Fibroblast of lung (primary cell): ENCODE measurements around the gene CROCC. TPM values are rescaled to one million over a fixed set of nuclear protein-coding genes. Genes with fewer than 3 reads are reported as not detected.

Experiments used
- DNase-seq, 2 donors: peaks; one replicate each; pipeline versions ENCODE4 v3.0.0 to v3.0.0-alpha.2; 2010; ENCODE audit warnings: low read depth in 2 of 2
- H2AFZ ChIP-seq: 2 replicates; pipeline ENCODE4 v1.5.1; 2012; ENCODE audit warnings: low read length, control low read depth, inconsistent platforms
- H3K27ac ChIP-seq: 2 replicates; pipeline ENCODE4 v1.5.1; 2011; ENCODE audit warnings: low read length, control low read depth; ENCODE audit not compliant: insufficient read depth
- H3K27me3 ChIP-seq: 2 replicates; pipeline ENCODE4 v1.5.1; 2011; ENCODE audit warnings: mild to moderate bottlenecking, low read length; ENCODE audit not compliant: control insufficient read depth, insufficient read depth
- H3K36me3 ChIP-seq: 2 replicates; pipeline ENCODE4 v1.5.1; 2011; ENCODE audit warnings: low read length; ENCODE audit not compliant: control insufficient read depth, insufficient read depth
- H3K4me1 ChIP-seq: 2 replicates; pipeline ENCODE4 v1.5.1; 2011; ENCODE audit warnings: low read length; ENCODE audit not compliant: control insufficient read depth, insufficient read depth; ENCODE audit errors: extremely low read depth
- H3K4me2 ChIP-seq: 2 replicates; pipeline ENCODE4 v1.5.1; 2011; ENCODE audit warnings: low read length, control low read depth; ENCODE audit not compliant: insufficient read depth; ENCODE audit errors: extremely low read depth
- H3K4me3 ChIP-seq, 4 experiments: fragments of 200-600 bp in 1 of 4; sonication (generic) in 1 of 4; replicated peaks in 1 of 4; 2 replicates each; pipeline ENCODE4 v1.5.1; 2011 to 2016; ENCODE audit warnings: low read length in 4 of 4, low read depth in 3 of 4, mild to moderate bottlenecking in 3 of 4, control low read depth in 2 of 4, inconsistent platforms in 1 of 4, mixed read lengths in 1 of 4; ENCODE audit not compliant: insufficient read depth in 1 of 4; ENCODE audit errors: control extremely low read depth in 1 of 4
- H3K79me2 ChIP-seq: 2 replicates; pipeline ENCODE4 v1.5.1; 2012; ENCODE audit warnings: mild to moderate bottlenecking, low read length, inconsistent platforms; ENCODE audit not compliant: control insufficient read depth, insufficient read depth
- H3K9ac ChIP-seq: 2 replicates; pipeline ENCODE4 v1.5.1; 2011; ENCODE audit warnings: mild to moderate bottlenecking, low read length, control low read depth; ENCODE audit not compliant: insufficient read depth
- H3K9me3 ChIP-seq: 2 replicates; pipeline ENCODE4 v1.5.1; 2012; ENCODE audit warnings: low read depth, low read length; ENCODE audit not compliant: control insufficient read depth, insufficient read depth
- H4K20me1 ChIP-seq: 2 replicates; pipeline ENCODE4 v1.5.1; 2011; ENCODE audit warnings: low read length; ENCODE audit not compliant: control insufficient read depth, insufficient read depth; ENCODE audit errors: extremely low read depth
- EZH2 ChIP-seq: IDR thresholded peaks from 2 replicates; pipeline ENCODE4 v1.5.1; 2012; ENCODE audit warnings: low read length, control low read depth, mild to moderate bottlenecking; ENCODE audit errors: missing control alignments
- polyA plus RNA-seq, 2 donors: library from polyadenylated mRNA; depleted of rRNA in 1 of 2; stranded (reverse) in 1 of 2; unstranded in 1 of 2; fragments of >200 nt; gene quantifications; 2 replicates each; pipeline ENCODE4 v1.2.1, GENCODE V29; 2011 to 2012; ENCODE audit warnings: missing spikeins in 1 of 2
- total RNA-seq: library from RNA; depleted of rRNA; stranded (reverse); fragments of >200 nt; gene quantifications from 2 replicates; pipeline ENCODE4 v1.2.1, GENCODE V29; 2014
- TF ChIP-seq, protein P1 (sequence below), 2 donors: IDR thresholded peaks in 1 of 2; conservative IDR thresholded peaks in 1 of 2; 1 replicate in 1 of 2; 2 replicates in 1 of 2; pipeline ENCODE4 v1.5.1; 2011 to 2012; ENCODE audit warnings: low read length in 2 of 2, control low read depth in 1 of 2, inconsistent platforms in 1 of 2, low read depth in 1 of 2, mild to moderate bottlenecking in 1 of 2

Gene CROCC
- total and polyA plus RNA-seq, 2 donors (not counting 1 experiment from before 2014, with no cell fraction given) = 3.8 to 20.3 TPM

DNA sequence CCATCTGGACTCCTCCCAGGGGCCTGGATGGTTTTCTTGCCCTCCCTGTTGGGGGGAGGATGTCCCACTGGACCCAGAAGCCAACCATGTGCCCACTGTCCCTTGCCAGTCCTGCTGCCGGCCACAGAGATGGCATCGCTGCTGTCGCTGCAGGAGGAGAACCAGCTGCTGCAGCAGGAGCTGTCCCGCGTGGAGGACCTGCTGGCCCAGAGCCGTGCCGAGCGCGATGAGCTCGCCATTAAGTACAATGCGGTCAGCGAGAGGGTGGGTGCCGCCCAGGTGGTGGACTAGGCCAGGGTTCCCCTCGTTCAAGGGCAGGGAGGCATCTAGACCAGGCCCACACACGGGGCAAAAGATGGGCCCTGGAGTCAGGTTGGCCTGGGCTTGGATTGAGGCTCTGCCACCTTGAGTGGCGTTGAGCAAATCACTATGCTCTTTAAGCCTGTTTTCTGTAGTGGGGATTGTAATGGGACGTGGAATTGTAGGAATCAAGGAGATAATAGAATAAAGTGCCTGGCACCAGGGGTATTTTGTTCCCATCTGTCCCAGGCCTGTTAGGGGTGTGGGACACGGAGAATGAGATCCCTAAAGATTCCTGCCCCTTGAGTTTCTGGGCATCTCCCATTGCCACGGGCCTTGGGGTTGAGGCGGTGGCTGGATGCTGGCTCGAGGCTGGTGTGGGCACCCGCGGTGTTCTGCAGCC is 2.6 kb downstream of the CROCC start:
- no peak overlapping the region for H3K27ac ChIP-seq
- H3K9me3 ChIP-seq = no peaks in the 10 kb centered on the region
- no peaks in the 10 kb centered on the region for H3K36me3 ChIP-seq
- H3K4me1 ChIP-seq = no peaks in the 10 kb centered on the region
- H3K9ac ChIP-seq = no peak overlapping the region
- H2AFZ ChIP-seq = no peak overlapping the region
- H4K20me1 ChIP-seq = no peaks in the 10 kb centered on the region
- no peak overlapping the region for H3K4me2 ChIP-seq
- no peaks in the 10 kb centered on the region for H3K27me3 ChIP-seq
- no peak overlapping the region for H3K4me3 ChIP-seq
- TF ChIP-seq EZH2 = no peak
- TF ChIP-seq, protein P1, sequence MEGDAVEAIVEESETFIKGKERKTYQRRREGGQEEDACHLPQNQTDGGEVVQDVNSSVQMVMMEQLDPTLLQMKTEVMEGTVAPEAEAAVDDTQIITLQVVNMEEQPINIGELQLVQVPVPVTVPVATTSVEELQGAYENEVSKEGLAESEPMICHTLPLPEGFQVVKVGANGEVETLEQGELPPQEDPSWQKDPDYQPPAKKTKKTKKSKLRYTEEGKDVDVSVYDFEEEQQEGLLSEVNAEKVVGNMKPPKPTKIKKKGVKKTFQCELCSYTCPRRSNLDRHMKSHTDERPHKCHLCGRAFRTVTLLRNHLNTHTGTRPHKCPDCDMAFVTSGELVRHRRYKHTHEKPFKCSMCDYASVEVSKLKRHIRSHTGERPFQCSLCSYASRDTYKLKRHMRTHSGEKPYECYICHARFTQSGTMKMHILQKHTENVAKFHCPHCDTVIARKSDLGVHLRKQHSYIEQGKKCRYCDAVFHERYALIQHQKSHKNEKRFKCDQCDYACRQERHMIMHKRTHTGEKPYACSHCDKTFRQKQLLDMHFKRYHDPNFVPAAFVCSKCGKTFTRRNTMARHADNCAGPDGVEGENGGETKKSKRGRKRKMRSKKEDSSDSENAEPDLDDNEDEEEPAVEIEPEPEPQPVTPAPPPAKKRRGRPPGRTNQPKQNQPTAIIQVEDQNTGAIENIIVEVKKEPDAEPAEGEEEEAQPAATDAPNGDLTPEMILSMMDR (conservative IDR thresholded peaks at IDR 0.05 in 1 of 2, IDR thresholded peaks at IDR 0.05 in 1 of 2; ENCODE audit: low read depth in 1 of 2, low read length in 2 of 2) = no peak
- H3K79me2 ChIP-seq = no peaks in the 10 kb centered on the region
- DNase-seq = no peak

DNA sequence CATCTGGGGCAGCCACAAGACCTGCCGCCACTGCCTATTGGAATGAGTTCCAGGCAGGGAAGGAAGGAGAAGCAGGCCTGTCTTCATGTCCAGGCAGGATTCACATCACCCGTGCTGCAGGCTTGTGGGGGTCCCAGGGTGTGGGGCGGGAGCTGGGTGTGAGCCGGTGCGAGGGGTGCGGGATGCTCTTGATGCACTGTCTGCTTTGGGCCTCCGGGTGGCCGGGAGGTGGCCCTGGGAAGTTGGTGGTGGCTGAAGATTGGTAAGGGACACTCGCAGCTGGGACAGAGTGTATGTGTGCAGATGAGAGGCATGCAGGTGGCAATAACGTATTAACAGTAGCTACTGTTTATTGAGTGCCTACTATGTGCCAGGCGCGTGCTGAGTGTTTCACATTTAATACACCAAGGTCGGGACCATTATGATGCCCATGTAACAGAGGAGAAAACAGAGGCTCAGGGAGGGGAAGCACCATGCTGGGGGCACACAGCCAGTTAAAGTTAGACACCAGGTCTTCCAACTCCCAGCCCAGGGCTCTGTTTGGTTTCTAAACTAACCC is 3.3 kb downstream of the CROCC start:
- H3K27ac ChIP-seq = no peak overlapping the region
- H3K9me3 ChIP-seq = no peaks in the 10 kb centered on the region
- H3K4me1 ChIP-seq = no peaks in the 10 kb centered on the region
- DNase-seq = no peak
- no peak for TF ChIP-seq EZH2
- TF ChIP-seq, protein P1 (conservative IDR thresholded peaks at IDR 0.05 in 1 of 2, IDR thresholded peaks at IDR 0.05 in 1 of 2; ENCODE audit: low read depth in 1 of 2, low read length in 2 of 2) = no peak
- H3K27me3 ChIP-seq = no peaks in the 10 kb centered on the region
- H4K20me1 ChIP-seq = no peaks in the 10 kb centered on the region
- H3K9ac ChIP-seq = no peak overlapping the region
- H3K79me2 ChIP-seq = no peaks in the 10 kb centered on the region
- no peaks in the 10 kb centered on the region for H3K36me3 ChIP-seq
- H3K4me3 ChIP-seq = no peak overlapping the region
- no peak overlapping the region for H2AFZ ChIP-seq
- no peak overlapping the region for H3K4me2 ChIP-seq

DNA sequence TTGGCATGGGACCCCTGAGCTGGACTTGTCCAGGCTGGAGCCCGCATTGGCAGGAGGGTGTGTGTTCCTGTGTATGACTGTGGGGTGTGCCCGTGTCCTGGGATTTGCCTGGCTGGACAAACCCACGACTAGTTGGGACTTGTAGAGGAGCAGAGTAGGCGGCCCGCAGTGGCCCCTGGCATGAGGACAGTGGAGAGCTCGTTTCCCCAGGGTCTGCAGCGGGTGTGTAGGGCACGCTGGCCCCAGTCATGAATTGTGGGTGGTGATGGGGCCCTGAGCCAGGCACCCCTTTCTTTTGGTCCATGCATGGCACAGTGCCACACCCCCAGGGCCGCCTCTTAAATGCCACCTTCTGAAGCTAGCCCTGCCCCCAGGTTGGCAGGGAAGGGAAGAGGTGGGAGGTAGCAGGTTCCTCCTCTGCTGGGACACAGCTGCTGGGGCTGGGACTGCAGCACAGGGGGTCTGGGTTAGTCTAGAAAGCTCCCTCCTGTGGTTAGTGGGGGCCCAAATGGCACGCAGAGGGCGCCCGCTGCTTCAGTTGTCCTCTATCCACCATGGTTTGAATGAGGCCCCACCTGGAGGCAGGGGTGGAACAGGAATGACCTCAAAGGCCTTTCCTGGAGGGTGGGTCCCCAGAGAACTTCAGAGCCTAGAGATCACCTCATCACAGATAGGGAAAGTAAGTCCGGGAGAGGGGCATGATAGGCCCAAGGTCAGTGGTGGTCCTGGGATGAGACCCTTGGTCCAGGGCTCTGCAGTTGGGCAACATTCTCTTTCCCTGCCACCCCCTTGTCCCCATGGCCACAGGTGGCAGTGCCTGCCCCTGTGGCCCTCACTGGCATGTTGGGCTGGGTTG is 4.1 kb downstream of the CROCC start:
- TF ChIP-seq, protein P1 (conservative IDR thresholded peaks at IDR 0.05 in 1 of 2, IDR thresholded peaks at IDR 0.05 in 1 of 2; ENCODE audit: low read depth in 1 of 2, low read length in 2 of 2) = no peak
- no peak for TF ChIP-seq EZH2
- Histone ChIP-seq H3K79me2 (no peaks in the 10 kb centered on the region), H3K9ac (no peak overlapping the region), H2AFZ (no peak overlapping the region), H3K9me3 (no peaks in the 10 kb centered on the region), H3K4me2 (no peak overlapping the region), H3K4me3 (no peak overlapping the region), H3K27ac (no peak overlapping the region), H3K4me1 (no peaks in the 10 kb centered on the region), H3K36me3 (no peaks in the 10 kb centered on the region), H4K20me1 (no peaks in the 10 kb centered on the region), H3K27me3 (no peaks in the 10 kb centered on the region)
- no peak for DNase-seq
